Endothelial cell of umbilical vein (primary cell): ENCODE results near the gene GLDN.

Source experiments
- CTCF ChIP-seq, 2 donors: IDR thresholded peaks; 1 replicate in 1 of 2; 2 replicates in 1 of 2; pipeline ENCODE4 v1.5.1; 2011; ENCODE audit warnings: low read length in 2 of 2, mild to moderate bottlenecking in 2 of 2, moderate library complexity in 2 of 2, control low read depth in 1 of 2, inconsistent platforms in 1 of 2, low read depth in 1 of 2; ENCODE audit not compliant: insufficient read depth in 1 of 2; ENCODE audit errors: extremely low read depth in 1 of 2
- EZH2 ChIP-seq: IDR thresholded peaks from 2 replicates; pipeline ENCODE4 v1.6.1; 2012; ENCODE audit warnings: borderline replicate concordance, low read depth, mild to moderate bottlenecking, moderate library complexity, low read length, inconsistent platforms; ENCODE audit not compliant: severe bottlenecking
- MYC ChIP-seq: IDR thresholded peaks from one replicate; pipeline ENCODE4 v1.6.1; 2011; ENCODE audit warnings: mild to moderate bottlenecking, low read depth, low read length
- POLR2AphosphoS5 ChIP-seq: IDR thresholded peaks from 2 replicates; pipeline ENCODE4 v1.6.1; 2012; ENCODE audit warnings: low read depth, mild to moderate bottlenecking, control low read depth, low read length, moderate library complexity; ENCODE audit not compliant: insufficient read depth

GRCh38 chr15:51298620-51299019 is 42.8 kb upstream of the GLDN start:
- no peak for TF ChIP-seq POLR2AphosphoS5
- no peak for TF ChIP-seq CTCF (IDR thresholded peaks at IDR 0.05; ENCODE audit: extremely low read depth in 1 of 2, insufficient read depth in 1 of 2, low read depth in 1 of 2, low read length in 2 of 2)
- no peak for TF ChIP-seq MYC
- no peak for TF ChIP-seq EZH2
